HG03442 (cell line): Measurements from ENCODE around the gene MSANTD4.
"Not testable (repeated sequence)": the region's sequence is repeated elsewhere in the genome, so short reads cannot be mapped to it uniquely, and the experiment has no call there.

Experiments
- ATAC-seq: cut with Tn5 transposase; IDR thresholded peaks from one replicate; pipeline ENCODE4 v1.9.1; 2021; ENCODE audit warnings: mild to moderate bottlenecking, moderate library complexity; ENCODE audit not compliant: unreplicated experiment

The MSANTD4 gene

DNA sequence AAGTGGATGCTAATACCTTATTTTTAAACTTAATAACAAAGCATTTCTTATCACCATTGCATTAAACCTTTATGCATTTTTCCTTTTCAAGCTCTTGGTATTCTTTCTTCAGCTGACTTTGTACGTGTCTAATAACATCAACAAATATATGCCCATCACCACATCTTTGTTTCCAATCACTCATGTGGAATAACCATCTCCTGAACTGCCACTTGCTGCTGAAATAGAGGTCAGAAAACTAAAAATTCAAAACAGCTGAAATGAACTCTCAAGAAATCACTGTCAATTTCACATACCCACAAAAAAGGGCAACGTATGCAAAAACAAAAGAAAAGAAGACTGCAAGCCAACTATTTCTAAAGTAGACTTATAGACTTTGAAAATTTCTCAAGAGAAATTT, 7.4 kb downstream of the MSANTD4 start:
- no peak for ATAC-seq

DNA sequence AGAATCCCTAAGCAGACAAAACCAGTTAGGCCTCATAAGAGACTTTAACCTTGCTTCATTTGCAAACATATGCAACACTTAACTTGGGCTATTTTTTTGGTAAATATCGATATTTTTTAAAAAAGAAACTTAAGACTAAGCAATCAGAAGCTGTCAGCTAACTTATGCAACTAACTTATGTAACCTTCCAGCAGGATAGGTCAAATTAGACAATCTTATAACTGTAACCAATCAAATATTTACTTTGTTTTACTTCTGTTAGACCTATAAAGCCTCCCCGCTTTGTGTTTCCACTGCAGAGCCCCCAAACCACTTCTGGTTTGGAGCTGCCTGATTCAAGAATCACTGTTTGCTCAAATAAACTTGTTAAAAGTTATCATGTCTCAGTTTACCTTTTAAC, 8.0 kb downstream of the MSANTD4 start:
- no peak for ATAC-seq

- ATAC-seq = no peak
Observed at GRCh38 chr11:106012744-106013143, 9.3 kb downstream of the MSANTD4 start.

- ATAC-seq = no peak
Observed at GRCh38 chr11:106011481-106011880, 10.6 kb downstream of the MSANTD4 start.

DNA sequence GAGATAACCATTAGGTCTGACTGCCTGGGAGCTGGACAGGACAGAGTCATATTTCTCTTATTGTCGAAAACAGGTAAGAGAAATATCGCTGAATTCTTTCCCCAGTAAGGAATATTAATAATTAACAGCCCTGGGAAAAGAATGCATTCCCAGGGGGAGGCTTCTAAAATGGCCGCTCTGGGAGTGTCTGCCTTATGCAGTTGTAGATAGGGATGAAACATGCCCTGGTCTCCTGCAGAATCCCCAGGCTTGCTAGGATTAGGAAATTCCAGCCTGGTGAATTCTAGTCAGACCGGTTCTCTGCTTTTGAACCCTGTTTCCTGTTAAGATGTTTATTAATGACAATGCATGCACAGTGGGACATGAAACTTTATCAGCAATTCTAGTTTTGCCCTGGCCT, 18.9 kb downstream of the MSANTD4 start:
- not testable (repeated sequence) for ATAC-seq

GRCh38 chr11:106001304-106002012, 20.6 kb downstream of the MSANTD4 start:
- no peak for ATAC-seq

DNA sequence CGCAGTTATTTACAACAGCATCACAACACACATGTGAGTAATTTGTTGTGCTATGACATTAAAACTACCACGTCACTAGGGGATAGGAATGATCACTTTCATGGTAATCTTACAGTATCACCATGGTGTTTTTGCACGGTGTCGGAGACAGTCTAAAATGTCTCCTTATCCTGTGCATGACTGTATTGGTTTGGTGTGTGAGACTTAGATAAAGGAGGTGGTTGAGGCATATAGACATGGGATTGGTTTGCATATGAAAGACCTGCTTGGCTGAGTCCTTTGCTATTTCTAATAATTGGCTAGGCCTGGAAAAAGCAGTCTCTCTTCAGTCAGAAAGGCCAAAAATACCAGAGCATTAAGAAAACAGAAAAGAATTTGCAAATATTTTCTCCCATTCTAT, 30.2 kb downstream of the MSANTD4 start:
- ATAC-seq = no peak

DNA sequence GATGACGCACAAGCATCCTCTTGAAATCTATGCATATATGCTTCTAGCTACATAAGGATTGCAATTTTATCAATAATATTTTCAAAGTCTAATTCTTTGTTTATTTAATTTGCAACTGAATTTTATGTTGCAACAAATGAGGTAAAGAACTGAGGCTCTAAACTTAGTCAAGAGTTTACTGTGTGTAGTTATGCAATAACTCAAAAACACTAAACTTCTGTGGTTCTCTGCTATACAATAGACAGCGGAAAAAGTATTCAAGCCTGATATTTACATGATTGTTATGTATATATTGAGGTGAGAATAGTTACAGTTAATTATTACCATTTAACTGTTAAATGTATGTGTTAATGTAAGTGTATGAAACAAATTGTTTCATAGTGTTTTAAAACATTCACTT, 32.9 kb downstream of the MSANTD4 start:
- ATAC-seq = no peak

DNA sequence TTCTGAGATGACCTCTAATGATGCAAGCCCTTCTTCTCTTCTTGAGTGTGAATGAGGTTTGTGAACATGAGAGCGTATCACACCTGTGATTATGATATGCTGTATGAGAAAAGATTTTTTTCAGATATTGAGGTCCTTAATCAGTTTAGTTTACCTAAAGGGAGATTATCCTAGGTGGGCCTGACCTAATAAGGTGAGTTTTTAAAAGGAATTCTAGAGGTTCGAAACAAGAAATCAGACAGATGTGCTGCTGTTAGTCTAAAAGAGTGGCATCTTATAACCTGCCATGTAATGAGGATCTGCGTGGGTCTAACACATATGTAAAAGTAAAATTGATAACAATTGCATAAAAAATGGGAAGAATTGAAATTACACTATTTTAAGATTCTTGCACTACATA, 33.8 kb downstream of the MSANTD4 start:
- no peak for ATAC-seq

GRCh38 chr11:105986554-105986953, 35.5 kb downstream of the MSANTD4 start:
- ATAC-seq = no peak

GRCh38 chr11:105979997-105980703, 41.9 kb downstream of the MSANTD4 start:
- no peak for ATAC-seq

GRCh38 chr11:105975128-105975527, 46.9 kb downstream of the MSANTD4 start:
- no peak for ATAC-seq

GRCh38 chr11:105969756-105970155, 52.3 kb downstream of the MSANTD4 start:
- ATAC-seq = no peak

- no peak for ATAC-seq
Observed at GRCh38 chr11:105968021-105968697, 53.9 kb downstream of the MSANTD4 start.

GRCh38 chr11:105960252-105961245, 61.5 kb downstream of the MSANTD4 start:
- ATAC-seq = no peak
